ENCODE measurements around the gene SLC4A2.

SLC4A2 gene

DNA sequence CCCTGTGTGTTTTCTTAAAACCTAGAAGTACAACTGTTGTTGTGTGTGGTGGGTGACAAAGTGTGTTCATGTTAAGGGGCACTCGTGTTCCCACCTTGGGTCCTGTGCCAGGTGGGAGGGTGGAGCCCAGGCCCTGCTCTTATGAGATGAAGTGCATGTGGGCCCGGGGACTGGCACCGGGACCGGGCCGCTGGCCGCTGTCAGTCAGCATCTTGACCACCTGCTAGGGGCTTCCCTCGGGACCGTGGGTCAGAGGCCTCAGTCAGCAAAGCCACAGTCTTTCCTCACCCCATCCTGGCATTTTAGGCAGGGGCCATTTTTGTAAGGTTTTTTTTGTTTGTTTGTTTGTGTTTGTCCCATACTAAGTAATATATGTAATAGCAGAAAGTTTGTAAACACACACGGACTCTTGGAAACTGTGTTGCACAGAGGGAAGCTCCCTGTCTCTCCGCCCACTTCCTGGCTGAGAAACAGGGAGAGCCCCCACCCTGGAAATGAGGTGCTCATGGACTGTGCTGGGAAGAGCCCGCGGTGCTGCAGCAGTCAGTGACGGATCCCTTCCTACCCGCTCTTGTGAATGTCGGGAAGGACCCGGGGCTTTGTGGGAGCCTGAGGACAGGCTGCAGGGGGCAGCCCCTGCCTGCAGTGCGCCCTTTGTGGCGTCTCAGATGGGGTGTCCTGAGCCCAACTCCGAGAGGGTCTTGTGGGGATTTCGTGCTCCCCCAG, 40.3 kb downstream of the SLC4A2 start:
- DNase-seq: no peak

- no peak for DNase-seq
These were observed 41.5 kb downstream of the SLC4A2 start for GRCh38 chr7:151100921-151101320.

GRCh38 chr7:151101621-151102396, 42.4 kb downstream of the SLC4A2 start:
- DNase-seq: no peak

DNA sequence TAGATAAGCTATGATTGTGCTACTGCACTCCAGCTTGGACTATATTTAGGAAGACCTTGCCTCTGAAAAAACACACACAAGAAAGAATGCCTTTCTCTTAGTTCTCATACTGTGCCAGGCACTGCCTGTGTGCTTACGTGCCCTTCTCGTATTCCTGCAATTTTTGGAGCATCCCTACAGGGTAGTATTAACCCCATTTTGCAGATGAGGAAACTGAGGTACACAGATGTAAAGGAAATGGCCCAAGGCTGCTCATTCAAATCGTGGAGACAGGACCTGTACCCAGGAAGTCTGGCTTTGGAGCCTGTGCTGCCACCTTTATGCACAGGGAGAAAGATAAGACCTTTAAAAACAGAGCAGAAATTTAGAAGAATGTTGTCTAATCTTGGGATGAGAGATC, 43.6 kb downstream of the SLC4A2 start:
- DNase-seq: no peak

GRCh38 chr7:151103973-151104372, 44.6 kb downstream of the SLC4A2 start:
- no peak for DNase-seq

GRCh38 chr7:151104411-151105235, 45.2 kb downstream of the SLC4A2 start:
- no peak for DNase-seq

DNA sequence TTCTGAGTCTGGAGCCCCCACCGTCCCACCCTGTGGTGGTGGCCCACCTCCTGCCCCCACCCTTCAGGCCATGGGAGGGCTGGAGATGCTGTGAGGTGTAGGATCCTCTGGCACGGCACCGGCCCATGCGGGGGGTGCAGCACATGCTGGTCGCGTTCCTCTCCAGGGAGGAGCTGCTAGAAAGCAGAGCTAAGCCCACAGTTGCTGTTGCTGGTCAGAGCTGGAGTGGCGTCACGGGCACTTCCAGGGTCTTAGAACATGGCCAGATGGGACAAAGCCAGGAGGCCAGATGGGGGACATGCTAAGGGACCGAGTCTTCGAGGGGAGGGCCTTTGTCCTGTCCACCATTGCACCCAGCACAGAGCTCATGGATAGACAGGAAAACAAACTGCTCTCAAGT, 48.5 kb downstream of the SLC4A2 start:
- no peak for DNase-seq

- DNase-seq: no peak
These were observed 50.0 kb downstream of the SLC4A2 start for GRCh38 chr7:151109094-151110048.

DNA sequence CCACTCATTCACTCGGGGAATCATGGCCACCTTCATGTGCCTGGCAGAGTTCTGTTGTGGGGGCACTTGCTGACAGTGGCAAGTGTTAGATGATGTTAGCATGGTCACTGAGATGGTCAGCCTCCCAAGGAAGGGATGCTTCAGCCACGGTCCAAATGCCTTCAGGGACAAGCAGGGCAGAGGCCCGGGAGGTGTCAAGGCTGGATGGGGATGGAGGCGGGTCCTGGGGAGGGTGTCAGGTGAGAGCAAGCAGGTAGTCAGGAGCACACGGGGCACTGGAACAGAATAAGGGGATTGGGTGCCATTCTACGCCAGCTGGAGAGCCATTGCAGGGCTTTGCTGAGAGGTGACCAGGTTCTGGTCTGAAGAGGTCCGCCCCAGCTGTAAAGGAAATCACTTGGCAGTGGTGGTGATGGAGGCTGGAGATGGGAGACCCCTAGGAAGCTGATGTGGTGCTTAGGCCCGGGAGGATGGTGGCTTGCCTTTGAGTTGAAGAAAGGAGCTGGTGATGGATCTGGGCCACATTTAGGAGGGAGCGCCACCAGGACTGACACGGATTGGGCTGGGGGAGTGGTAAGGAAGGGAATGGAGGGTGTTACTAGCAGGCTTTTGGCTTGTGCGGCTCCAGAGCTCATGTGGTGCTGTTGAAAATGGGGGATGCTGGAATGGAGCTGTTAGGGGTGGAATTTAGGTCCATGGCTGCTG, 51.0 kb downstream of the SLC4A2 start:
- DNase-seq: no peak

DNA sequence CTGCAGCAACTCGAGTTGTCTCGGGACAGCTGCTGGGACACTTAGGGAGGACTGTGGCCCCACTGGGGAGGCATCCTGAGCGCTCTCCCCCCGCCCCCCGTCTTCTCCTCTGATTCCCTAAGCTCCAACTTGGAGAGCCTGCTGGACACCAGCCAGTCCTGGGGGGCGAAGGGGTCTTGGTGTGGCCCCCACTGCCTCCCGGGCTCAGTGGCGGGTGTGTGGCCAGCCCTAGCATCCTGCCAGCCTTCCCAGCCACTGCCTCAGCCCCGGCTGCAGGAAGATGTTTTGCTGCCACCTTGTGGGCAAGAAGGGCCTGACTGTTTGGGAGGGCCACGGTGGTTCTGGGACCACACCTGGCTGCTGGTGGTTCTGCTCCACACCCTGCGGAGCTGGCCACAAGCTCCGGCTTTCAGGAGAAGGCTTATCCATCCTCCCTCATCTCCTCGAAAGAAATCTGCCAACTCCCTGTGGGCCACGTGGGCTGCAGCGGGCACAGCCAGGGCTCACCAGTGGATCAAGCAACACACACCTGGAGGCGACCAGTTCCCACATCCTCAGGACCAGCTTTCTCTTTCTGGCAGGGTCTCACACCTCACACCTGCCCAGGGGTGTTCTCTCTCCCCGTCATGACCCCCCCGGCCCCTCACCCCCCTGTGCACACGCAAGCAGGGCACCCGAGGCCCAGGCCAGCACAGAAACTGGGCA, 51.7 kb downstream of the SLC4A2 start:
- no peak for DNase-seq

- DNase-seq: no peak
These were observed 54.2 kb downstream of the SLC4A2 start for GRCh38 chr7:151113344-151114150.

DNA sequence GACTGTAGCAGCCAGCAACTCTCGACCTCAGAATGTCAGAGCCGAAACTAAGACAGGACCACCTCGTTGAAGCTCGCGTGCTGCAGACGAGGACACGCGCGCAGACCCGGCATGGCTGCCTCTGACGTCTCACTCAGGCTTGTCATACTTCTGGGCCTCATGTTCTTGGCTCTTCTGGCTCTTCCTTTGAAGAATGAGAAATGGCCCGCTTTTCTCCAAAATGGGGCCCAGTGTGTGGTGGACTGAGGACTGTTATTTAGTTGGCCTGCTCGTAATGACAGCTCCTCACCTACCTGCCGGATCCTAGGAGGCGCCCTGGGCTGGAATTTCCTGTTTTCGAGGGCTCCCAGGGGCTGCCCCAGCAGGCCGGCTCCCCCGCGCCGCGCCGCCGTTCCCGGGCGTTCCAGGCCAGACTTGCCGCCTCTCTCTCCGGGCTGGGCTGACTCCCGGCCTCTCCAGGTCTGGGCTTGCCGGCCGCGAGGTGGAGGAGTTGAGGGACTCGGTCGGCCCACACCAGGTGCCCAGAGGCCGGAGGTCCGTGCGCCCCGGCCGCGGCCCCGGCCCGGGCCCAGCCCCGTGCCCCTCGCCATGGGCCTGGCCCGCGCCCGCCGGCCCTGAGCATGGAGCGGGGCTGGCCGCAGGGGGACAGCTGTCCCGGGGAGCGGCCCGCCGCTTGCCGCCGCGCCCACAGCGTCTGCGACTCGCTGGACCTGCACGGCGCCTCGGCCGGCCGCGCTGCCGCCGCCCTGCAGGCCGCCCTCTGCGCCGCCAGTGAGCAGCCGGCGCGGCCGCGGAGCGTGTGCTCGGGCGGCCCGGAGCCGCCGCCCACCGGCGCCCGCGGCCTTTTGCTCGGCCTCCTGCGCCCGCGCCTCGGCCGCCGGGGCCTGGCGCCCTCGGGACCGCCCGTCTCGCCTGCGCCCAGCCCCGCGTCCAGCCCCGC, 55.0 kb downstream of the SLC4A2 start:
- DNase-seq: no peak

DNA sequence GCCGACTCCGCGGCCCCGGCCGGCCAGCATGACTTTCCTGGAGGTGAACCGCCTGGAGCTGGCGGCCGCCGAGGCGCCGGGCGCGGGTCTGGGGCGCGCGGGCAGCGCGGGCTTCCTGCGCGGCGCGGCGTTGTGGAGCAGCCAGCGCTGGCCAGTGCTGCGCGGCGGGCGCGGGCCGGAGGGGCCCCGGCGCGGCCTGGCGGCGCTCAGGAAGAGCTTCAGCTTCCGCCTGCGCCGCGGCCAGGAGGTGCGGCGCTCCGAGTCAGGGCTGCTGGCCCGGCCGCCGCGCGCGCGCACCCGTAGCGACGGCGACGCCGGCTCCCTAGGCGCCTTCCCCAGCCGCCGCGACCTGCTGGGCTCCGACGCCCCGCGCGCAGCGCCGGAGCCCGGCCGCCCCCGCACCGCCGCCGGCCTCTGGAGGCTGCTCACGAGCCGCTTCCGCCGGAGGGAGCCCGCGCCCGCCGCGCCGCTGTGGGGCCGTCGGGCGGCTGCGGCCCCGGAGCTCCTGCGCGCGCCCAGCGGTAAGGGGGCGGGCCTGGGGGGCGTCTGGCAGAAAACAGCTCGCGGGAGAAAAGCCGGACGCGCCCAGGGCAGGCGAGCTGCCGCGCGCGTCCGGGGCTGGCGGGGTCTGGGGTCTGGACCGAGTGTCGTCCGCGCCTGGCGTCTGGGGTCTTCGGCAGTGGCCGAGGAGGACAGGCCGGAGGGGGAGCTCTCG, 55.9 kb downstream of the SLC4A2 start:
- no peak for DNase-seq

DNA sequence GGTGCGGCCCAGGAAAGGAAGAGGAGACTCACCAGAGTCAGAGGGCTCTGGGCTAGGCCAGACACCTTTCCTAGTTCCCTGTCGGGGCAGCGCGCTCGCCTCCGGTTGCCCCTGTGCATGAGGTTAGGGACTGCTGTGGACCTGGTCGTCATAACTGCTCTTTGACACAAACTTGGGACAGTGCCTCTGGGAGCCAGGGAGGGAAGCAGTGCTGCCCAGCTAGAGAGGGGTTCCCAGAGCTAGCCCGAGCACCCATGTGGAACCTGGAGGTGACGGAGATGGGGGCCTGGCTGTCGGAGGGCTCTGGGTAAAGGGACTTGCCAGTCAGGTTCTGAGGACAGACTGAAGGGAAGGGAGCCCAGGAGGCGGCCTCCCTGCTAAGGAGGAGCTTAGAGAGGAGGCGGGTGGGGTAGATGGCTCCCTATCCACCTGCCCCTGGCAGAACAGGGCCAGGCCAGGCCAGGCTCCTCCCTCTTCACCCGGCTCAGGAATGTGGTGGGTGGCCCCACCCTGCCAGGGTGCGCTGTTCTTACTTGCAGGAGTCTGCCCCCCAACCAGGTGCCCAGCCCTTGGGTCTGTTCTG, 56.5 kb downstream of the SLC4A2 start:
- DNase-seq: no peak

GRCh38 chr7:151116603-151117440, 57.4 kb downstream of the SLC4A2 start:
- no peak for DNase-seq

GRCh38 chr7:151117565-151117964, 58.2 kb downstream of the SLC4A2 start:
- no peak for DNase-seq

All from NCI-H510A (cell line).